HCT116 (cell line): ENCODE data around the gene CDR2L. TPM values are rescaled to one million over a fixed set of nuclear protein-coding genes. Genes with fewer than 3 reads are reported as not detected.

Experiments used
- ATAC-seq: fragments of 200-7000 bp; cut with Tn5 transposase; 2 replicates; pipeline ENCODE4 v1.9.1; 2020; ENCODE audit warnings: mild to moderate bottlenecking, moderate library complexity
- BruUV-seq: library from RNA; stranded (reverse); fragments of 400-500 nt; replicated peaks from 2 replicates; lab custom pipeline; 2021; lab: Mats Ljungman, UMichigan
- CTCF ChIA-PET: fragments of 300-600 bp; sonication (Branson Sonifier 250); formaldehyde crosslinking; loops from one replicate; lab custom pipeline; 2021; ENCODE audit warnings: antibody characterized with exemption; lab: Charles Lee
- POLR2A ChIA-PET: fragments of 300-600, 350-600 bp; sonication (Branson Sonifier 250); formaldehyde crosslinking; loops from one replicate; lab custom pipeline; 2021; ENCODE audit warnings: antibody characterized with exemption; lab: Charles Lee
- RAD21 ChIA-PET, 2 experiments: fragments of 300-600 bp; sonication (Branson Sonifier 250); formaldehyde crosslinking; loops; one replicate each; lab custom pipeline; 2023; ENCODE audit warnings: low total read pairs in 2 of 2; ENCODE audit not compliant: uncharacterized antibody in 2 of 2, unreplicated experiment in 2 of 2, low non-redundant PET in 1 of 2; lab: Charles Lee
- DNase-seq: peaks from one replicate; pipeline ENCODE4 v3.0.0-alpha.2; 2010; ENCODE audit warnings: low read depth, low spot score
- H2AFZ ChIP-seq: fragments of 200-600 bp; shearing (Covaris generic), sonication (generic); 2 replicates; pipeline ENCODE4 v1.6.1; 2017; ENCODE audit warnings: low read depth, mixed run types, mixed read lengths, antibody characterized with exemption, low read length; ENCODE audit not compliant: poor library complexity, severe bottlenecking
- H3K27ac ChIP-seq: 2 replicates; pipeline ENCODE4 v1.5.1; 2012; ENCODE audit warnings: low read depth, low read length
- H3K27me3 ChIP-seq: fragments of 200-600 bp; sonication (generic); 2 replicates; pipeline ENCODE4 v1.6.1; 2016; ENCODE audit warnings: mixed run types, low read length, mixed read lengths; ENCODE audit not compliant: insufficient read depth
- H3K36me3 ChIP-seq, 2 experiments: fragments of 200-500 bp in 1 of 2; fragments of 200-600 bp in 1 of 2; sonication (Bioruptor generic) in 1 of 2; sonication (generic) in 1 of 2; 2 replicates each; pipeline versions ENCODE4 v1.5.1 to v1.6.1; 2014 to 2016; ENCODE audit warnings: low read length in 2 of 2, inconsistent platforms in 1 of 2, mixed read lengths in 1 of 2, mixed run types in 1 of 2; ENCODE audit not compliant: insufficient read depth in 2 of 2, control insufficient read depth in 1 of 2
- H3K4me1 ChIP-seq, 2 experiments: fragments of 200-600 bp in 1 of 2; sonication (generic) in 1 of 2; 2 replicates each; pipeline versions ENCODE4 v1.5.1 to v1.6.1; 2012 to 2017; ENCODE audit warnings: low read length in 2 of 2, inconsistent platforms in 1 of 2, mild to moderate bottlenecking in 1 of 2, mixed read lengths in 1 of 2, mixed run types in 1 of 2, moderate library complexity in 1 of 2; ENCODE audit not compliant: insufficient read depth in 2 of 2, control insufficient read depth in 1 of 2
- H3K4me2 ChIP-seq: fragments of 200-600 bp; sonication (generic); 2 replicates; pipeline ENCODE4 v1.6.1; 2017; ENCODE audit warnings: mixed run types, low read length, mixed read lengths
- H3K4me3 ChIP-seq, 2 experiments: fragments of 200-600 bp in 1 of 2; sonication (generic) in 1 of 2; replicated peaks in 1 of 2; 2 replicates each; pipeline ENCODE4 v1.5.1; 2011 to 2016; ENCODE audit warnings: low read length in 2 of 2, control low read depth in 1 of 2, low read depth in 1 of 2, mild to moderate bottlenecking in 1 of 2, mixed read lengths in 1 of 2, mixed run types in 1 of 2
- H3K79me2 ChIP-seq: fragments of 200-600 bp; sonication (generic); 2 replicates; pipeline ENCODE4 v1.6.1; 2017; ENCODE audit warnings: mild to moderate bottlenecking, mixed run types, low read length, moderate library complexity, mixed read lengths; ENCODE audit not compliant: insufficient read depth
- H3K9ac ChIP-seq: fragments of 200-600 bp; sonication (generic); 2 replicates; pipeline ENCODE4 v1.6.1; 2016; ENCODE audit warnings: low read length, mixed read lengths
- H3K9me2 ChIP-seq: fragments of 200-600 bp; sonication (generic), shearing (Covaris generic); 2 replicates; pipeline ENCODE4 v1.6.1; 2017; ENCODE audit warnings: mixed run types, mild to moderate bottlenecking, moderate library complexity; ENCODE audit not compliant: insufficient read depth
- H3K9me3 ChIP-seq, 2 experiments: fragments of 200-500 bp in 1 of 2; fragments of 200-600 bp in 1 of 2; sonication (Bioruptor generic) in 1 of 2; sonication (generic) in 1 of 2; 2 replicates each; pipeline ENCODE4 v1.6.1; 2014 to 2017; ENCODE audit warnings: low read length in 2 of 2, mixed read lengths in 2 of 2, inconsistent platforms in 1 of 2, low read depth in 1 of 2, mild to moderate bottlenecking in 1 of 2, mixed run types in 1 of 2, moderate library complexity in 1 of 2; ENCODE audit not compliant: control insufficient read depth in 1 of 2, insufficient read depth in 1 of 2
- H4K20me1 ChIP-seq: fragments of 200-600 bp; sonication (generic), shearing (Covaris generic); 2 replicates; pipeline ENCODE4 v1.6.1; 2017; ENCODE audit warnings: mixed run types, mild to moderate bottlenecking, moderate library complexity; ENCODE audit not compliant: insufficient read depth
- ATF3 ChIP-seq: IDR thresholded peaks from 2 replicates; pipeline ENCODE4 v1.6.1; 2012
- CBX3 ChIP-seq: IDR thresholded peaks from 2 replicates; pipeline ENCODE4 v1.6.1; 2012; ENCODE audit warnings: low read depth
- CTCF ChIP-seq, 3 experiments: fragments of 200-600 bp in 1 of 3; sonication (generic) in 1 of 3; IDR thresholded peaks in 2 of 3; conservative IDR thresholded peaks in 1 of 3; 2 replicates each; pipeline ENCODE4 v1.5.1; 2012 to 2017; ENCODE audit warnings: low read depth in 2 of 3, low read length in 2 of 3, antibody characterized with exemption in 1 of 3, borderline replicate concordance in 1 of 3, control low read depth in 1 of 3, mild to moderate bottlenecking in 1 of 3, mixed read lengths in 1 of 3, mixed run types in 1 of 3, moderate library complexity in 1 of 3; ENCODE audit not compliant: insufficient read depth in 1 of 3
- EGR1 ChIP-seq: IDR thresholded peaks from 2 replicates; pipeline ENCODE4 v1.6.1; 2012; ENCODE audit warnings: low read depth
- ELF1 ChIP-seq: IDR thresholded peaks from 2 replicates; pipeline ENCODE4 v1.6.1; 2012; ENCODE audit warnings: low read depth, borderline replicate concordance
- EZH2phosphoT487 ChIP-seq: fragments of 200-600 bp; IDR thresholded peaks from 2 replicates; pipeline ENCODE4 v1.6.1; 2018; ENCODE audit warnings: antibody characterized with exemption, borderline replicate concordance
- FOSL1 ChIP-seq: IDR thresholded peaks from 2 replicates; pipeline ENCODE4 v1.6.1; 2012; ENCODE audit warnings: low read depth
- MAX ChIP-seq: IDR thresholded peaks from 2 replicates; pipeline ENCODE4 v1.6.1; 2012
- POLR2A ChIP-seq: IDR thresholded peaks from 2 replicates; pipeline ENCODE4 v1.7.0; 2011; ENCODE audit warnings: borderline replicate concordance; ENCODE audit not compliant: insufficient read depth, insufficient read length; ENCODE audit errors: extremely low read depth
- REST ChIP-seq: IDR thresholded peaks from 2 replicates; pipeline ENCODE4 v1.6.1; 2012; ENCODE audit warnings: low read depth
- SIN3A ChIP-seq: IDR thresholded peaks from 2 replicates; pipeline ENCODE4 v1.6.1; 2012; ENCODE audit warnings: low read depth
- SP1 ChIP-seq: IDR thresholded peaks from 2 replicates; pipeline ENCODE4 v1.6.1; 2012; ENCODE audit warnings: low read depth
- SRF ChIP-seq: IDR thresholded peaks from 2 replicates; pipeline ENCODE4 v1.6.1; 2012; ENCODE audit warnings: low read depth
- TCF7L2 ChIP-seq: IDR thresholded peaks from 2 replicates; pipeline ENCODE4 v1.7.0; 2011; ENCODE audit warnings: borderline replicate concordance, inconsistent platforms; ENCODE audit not compliant: insufficient read depth, insufficient read length; ENCODE audit errors: extremely low read depth
- YY1 ChIP-seq: IDR thresholded peaks from 2 replicates; pipeline ENCODE4 v1.6.1; 2011; ENCODE audit warnings: low read length, low read depth, moderate library complexity, mild to moderate bottlenecking; ENCODE audit not compliant: insufficient replicate concordance; ENCODE audit errors: extremely low read depth
- ZBTB33 ChIP-seq: IDR thresholded peaks from 2 replicates; pipeline ENCODE4 v1.6.1; 2011; ENCODE audit warnings: mild to moderate bottlenecking, low read length, moderate library complexity; ENCODE audit not compliant: insufficient replicate concordance; ENCODE audit errors: extremely low read depth
- ZNF274 ChIP-seq: fragments of 200-500 bp; sonication (Bioruptor generic); IDR thresholded peaks from 2 replicates; pipeline ENCODE4 v1.6.1; 2014; ENCODE audit warnings: mild to moderate bottlenecking, low read depth, low read length, inconsistent platforms
- intact Hi-C: fragments of 100-400 bp; cut with micrococcal nuclease; formaldehyde crosslinking; loops from 2 replicates; pipeline ENCODE4 v1.10.0; 2022
- total RNA-seq: library from RNA; stranded (reverse); gene quantifications from one replicate; pipeline ENCODE4 v1.2.1, GENCODE V29; 2021; ENCODE audit not compliant: unreplicated experiment

The CDR2L gene
- total RNA-seq, 1 experiment from 2014 or later = 26.5 TPM

GRCh38 chr17:74947041-74947754 is 40.2 kb upstream of the CDR2L start:
- no peaks in the 10 kb centered on the region for H4K20me1 ChIP-seq
- no peaks in the 10 kb centered on the region for H3K9me2 ChIP-seq
- H3K79me2 ChIP-seq = no peaks in the 10 kb centered on the region
- no peak overlapping the region for H2AFZ ChIP-seq
- H3K4me3 ChIP-seq = no peak overlapping the region
- H3K9ac ChIP-seq = no peak overlapping the region
- no peaks in the 10 kb centered on the region for H3K9me3 ChIP-seq
- no peak for ATAC-seq
- ChIA-PET RAD21 (no interaction called here), CTCF (interaction anchor here (1.4 to 4.1 kb wide), 2 partner anchors 11 to 14 kb away, joined by 4 to 24 read pairs; no protein-coding TSS in a partner anchor), POLR2A (interaction anchor here (1.0 kb wide), 1 partner anchor 33 kb away, joined by 3 read pairs; no protein-coding TSS in a partner anchor)
- no peak for DNase-seq
- intact Hi-C loops = no loop called here
- H3K27ac ChIP-seq = no peak overlapping the region
- TF ChIP-seq FOSL1 (no peak), TCF7L2 (no peak), MAX (no peak), EGR1 (no peak), YY1 (no peak), CTCF (IDR thresholded peaks at IDR 0.05 in 2 of 3, conservative IDR thresholded peaks at IDR 0.05 in 1 of 3; ENCODE audit: borderline replicate concordance in 1 of 3, insufficient read depth in 1 of 3, low read depth in 2 of 3, low read length in 2 of 3) (no peak), ELF1 (no peak), SIN3A (no peak), ATF3 (no peak), SP1 (no peak), POLR2A (no peak), ZNF274 (no peak), EZH2phosphoT487 (no peak), SRF (no peak), ZBTB33 (no peak), CBX3 (no peak), REST (no peak)
- no peak overlapping the region for H3K4me2 ChIP-seq
- no peaks in the 10 kb centered on the region for H3K27me3 ChIP-seq
- H3K4me1 ChIP-seq = peaks cover 12 to 26% of the 10 kb centered on the region in 2 experiments
- no TSS peak for BruUV-seq
- H3K36me3 ChIP-seq = no peaks in the 10 kb centered on the region
